Measurements from ENCODE around the gene CSNK2A1.

- TF ChIP-seq CTCF (IDR thresholded peaks at IDR 0.05; ENCODE audit: insufficient read depth, low read length) (no peak), POLR2AphosphoS5 (IDR thresholded peaks at IDR 0.05; ENCODE audit: low read depth) (no peak)
Observed at GRCh38 chr20:574297-574942, 30.8 kb upstream of the CSNK2A1 start.
